NCI-H2196 treated with DMSO at 0.1 percent for 48 hours (cell line): ENCODE data around the gene GPR157.

Experiments used
- DNase-seq: peaks from one replicate; lab custom pipeline; 2025; ENCODE audit not compliant: unreplicated experiment; lab: John Stamatoyannopoulos, UW

GPR157 gene

GRCh38 chr1:9093581-9093980, 35.3 kb downstream of the GPR157 start:
- DNase-seq: no peak

GRCh38 chr1:9093091-9093490, 35.8 kb downstream of the GPR157 start:
- DNase-seq: no peak

GRCh38 chr1:9088807-9089206, 40.1 kb downstream of the GPR157 start:
- DNase-seq: no peak

- no peak for DNase-seq
These were observed 41.3 kb downstream of the GPR157 start for GRCh38 chr1:9087411-9088125.

GRCh38 chr1:9086796-9087195, 42.1 kb downstream of the GPR157 start:
- DNase-seq: no peak

GRCh38 chr1:9086045-9086444, 42.9 kb downstream of the GPR157 start:
- no peak for DNase-seq

- DNase-seq: no peak
These were observed 43.5 kb downstream of the GPR157 start for GRCh38 chr1:9085306-9085940.

GRCh38 chr1:9084906-9085305, 44.0 kb downstream of the GPR157 start:
- DNase-seq: no peak

GRCh38 chr1:9081473-9081872, 47.4 kb downstream of the GPR157 start:
- no peak for DNase-seq

- no peak for DNase-seq
These were observed 48.1 kb downstream of the GPR157 start for GRCh38 chr1:9080705-9081291.

- no peak for DNase-seq
These were observed 48.8 kb downstream of the GPR157 start for GRCh38 chr1:9079988-9080704.

- DNase-seq: no peak
These were observed 50.0 kb downstream of the GPR157 start for GRCh38 chr1:9078752-9079500.

GRCh38 chr1:9078015-9078751, 50.7 kb downstream of the GPR157 start:
- DNase-seq: no peak

GRCh38 chr1:9075022-9075421, 53.9 kb downstream of the GPR157 start:
- no peak for DNase-seq

GRCh38 chr1:9073143-9073542, 55.8 kb downstream of the GPR157 start:
- no peak for DNase-seq

- DNase-seq: no peak
These were observed 57.2 kb downstream of the GPR157 start for GRCh38 chr1:9071554-9072235.

- DNase-seq: no peak
These were observed 58.4 kb downstream of the GPR157 start for GRCh38 chr1:9070486-9070885.

- no peak for DNase-seq
These were observed 59.4 kb downstream of the GPR157 start, which contains the start of gene SLC2A5 for GRCh38 chr1:9069326-9070100. Gene SLC2A5, minus strand, starts transcription at chr1:9069635. Its CDS starts 99 bp downstream, at chr1:9069536.

GRCh38 chr1:9068981-9069325, 59.9 kb downstream of the GPR157 start:
- no peak for DNase-seq
